ENCODE results near the gene NDUFB1. TPM values are rescaled to one million over a fixed set of nuclear protein-coding genes. Genes with fewer than 3 reads are reported as not detected.

Gene NDUFB1
- total and polyA plus RNA-seq, 11 donors: 295 to 4,751 (median 463) TPM

- Histone ChIP-seq H3K9me3 (no peaks in the 10 kb centered on the region), H3K4me3 (no peak overlapping the region), H3K4me1 (peaks cover 0 to 25% (median 19%) of the 10 kb centered on the region in 12 donors), H3K27me3 (no peaks in the 10 kb centered on the region), H3K36me3 (no peaks in the 10 kb centered on the region), H3K27ac (no peak overlapping the region)
- intact Hi-C loops (cut with DNase I): loop anchor here in 3 of 10 donors (5.0 kb wide), 2 partner anchors 66 to 71 kb away; partner anchors contain the start of gene TRIP11 (in 2 of the 3)
- TF ChIP-seq POLR2A (IDR thresholded peaks at IDR 0.05) (no peak), CTCF (IDR thresholded peaks at IDR 0.05) (no peak)
- no peak for DNase-seq
- no peak for ATAC-seq
- 21 to 26% (median 23%) methylated on average over 11 of the region's 11 CpGs for WGBS, 4 donors
These were observed 12.9 kb downstream of the NDUFB1 start for GRCh38 chr14:92108345-92109254.

- 0 to 1% (median 1%) methylated on average over 43 to 66 of the region's 66 CpGs for WGBS, 4 donors
- DNase-seq (peak; percentile 97 to 99 (median 98)), ATAC-seq (peak; percentile 96 to 97 (median 96))
- no peaks in the 10 kb centered on the region for H3K36me3 ChIP-seq
- H3K4me3 ChIP-seq: peak within 1 kb of the TSS; percentile 66 to 98 (median 90)
- no peaks in the 10 kb centered on the region for H3K27me3 ChIP-seq
- H3K4me1 ChIP-seq: peaks cover 0 to 38% (median 22%) of the 10 kb centered on the region in 12 donors
- no peaks in the 10 kb centered on the region for H3K9me3 ChIP-seq
- peak; percentile 58 to 90 (median 76) for TF ChIP-seq CTCF (IDR thresholded peaks at IDR 0.05)
- TF ChIP-seq POLR2A (IDR thresholded peaks at IDR 0.05): peak in 1 of 2 donors; percentile 56
- intact Hi-C loops (cut with DNase I): loop anchor here in 4 of 10 donors (1.0 to 5.0 kb wide), 5 partner anchors 14 to 69 kb away; partner anchors contain the start of genes CPSF2 (in 2 of the 4), NDUFB1 (in 2 of the 4) and TRIP11 (in 2 of the 4)
- H3K27ac ChIP-seq: peak within 1 kb of the TSS; percentile 89 to 100 (median 96)
These were observed 15.2 kb downstream of the NDUFB1 start, which contains the start of gene ATXN3 for GRCh38 chr14:92106143-92106926. Gene ATXN3, minus strand, starts transcription at chr14:92106582. Its CDS starts 30 bp downstream, at chr14:92106552.

- ATAC-seq: peak; percentile 19 to 68 (median 50)
These were observed 15.7 kb downstream of the NDUFB1 start for GRCh38 chr14:92105893-92106142.

More at GRCh38 chr14:92105893-92106142, 15.7 kb downstream of the NDUFB1 start:
- intact Hi-C loops (cut with DNase I): loop anchor here in 4 of 10 donors (1.0 to 5.0 kb wide), 5 partner anchors 15 to 69 kb away; partner anchors contain the start of genes CPSF2 (in 2 of the 4), NDUFB1 (in 2 of the 4) and TRIP11 (in 2 of the 4)
- no peaks in the 10 kb centered on the region for H3K9me3 ChIP-seq
- peak overlapping the region; percentile 66 to 98 (median 90) for H3K4me3 ChIP-seq
- 0 to 1% (median 1%) methylated on average over 10 of the region's 10 CpGs for WGBS, 4 donors
- H3K27me3 ChIP-seq: no peaks in the 10 kb centered on the region
- no peak for TF ChIP-seq CTCF (IDR thresholded peaks at IDR 0.05)
- no peak for TF ChIP-seq POLR2A (IDR thresholded peaks at IDR 0.05)
- peaks cover 0 to 42% (median 24%) of the 10 kb centered on the region in 12 donors for H3K4me1 ChIP-seq
- peak; percentile 65 to 78 (median 73) for DNase-seq
- no peaks in the 10 kb centered on the region for H3K36me3 ChIP-seq
- peak overlapping the region; percentile 89 to 100 (median 96) for H3K27ac ChIP-seq

All from heart left ventricle (tissue), 16 donors.